Colon (tissue), 2 donors: ENCODE data around the gene CD9.

Experiments
- FAIRE-seq: peaks from 2 replicates; lab custom pipeline; 2012; peaks lifted over from hg19 to GRCh38; lab: Jason Lieb, UNC
- donor health status: control.
- donor health status: control.

The CD9 gene

DNA sequence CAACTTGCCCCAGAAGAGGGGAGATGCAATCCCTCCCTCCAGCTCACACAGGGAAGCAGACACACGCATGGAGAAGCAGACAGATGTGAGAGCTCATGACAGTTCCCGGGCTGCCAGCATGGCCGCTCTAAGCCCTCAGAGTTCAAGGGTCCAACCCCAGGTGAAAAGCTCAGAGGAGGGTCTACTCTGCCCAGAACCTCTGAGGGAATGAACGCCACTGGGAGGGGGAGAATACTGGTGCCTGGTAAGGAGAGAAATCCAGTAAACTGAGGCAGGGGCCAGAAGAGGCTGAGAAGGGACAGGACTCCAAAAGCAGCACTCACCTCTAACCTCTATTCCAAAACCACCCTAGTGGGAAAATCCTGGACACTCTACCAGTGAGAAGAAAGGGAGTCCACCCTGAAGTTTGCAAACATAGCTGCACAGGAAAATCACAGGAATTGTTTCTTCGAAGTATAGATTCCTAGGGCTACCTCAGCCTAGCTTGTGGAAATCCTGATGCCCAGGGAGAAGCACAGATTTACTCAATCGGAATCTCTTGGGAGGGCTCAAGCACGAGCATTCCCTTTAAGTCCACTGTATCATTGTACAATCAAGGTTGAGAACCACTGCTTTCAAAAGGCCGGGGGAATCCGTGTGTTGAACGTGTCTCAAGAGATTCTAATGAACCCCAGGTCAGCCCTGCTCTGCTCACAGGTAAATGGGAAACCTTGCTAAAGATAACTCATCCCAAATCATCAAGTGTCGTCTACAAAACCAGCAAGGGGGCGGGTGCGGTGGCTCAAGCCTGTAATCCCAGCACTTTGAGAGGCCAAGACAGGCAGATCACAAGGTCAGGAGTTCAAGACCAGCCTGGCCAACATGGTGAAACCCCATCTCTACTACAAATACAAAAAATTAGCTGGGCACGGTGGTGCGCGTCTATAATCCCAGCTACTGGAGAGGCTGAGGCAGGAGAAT lies 76.0 kb downstream of the CD9 start:
- no peak for FAIRE-seq

DNA sequence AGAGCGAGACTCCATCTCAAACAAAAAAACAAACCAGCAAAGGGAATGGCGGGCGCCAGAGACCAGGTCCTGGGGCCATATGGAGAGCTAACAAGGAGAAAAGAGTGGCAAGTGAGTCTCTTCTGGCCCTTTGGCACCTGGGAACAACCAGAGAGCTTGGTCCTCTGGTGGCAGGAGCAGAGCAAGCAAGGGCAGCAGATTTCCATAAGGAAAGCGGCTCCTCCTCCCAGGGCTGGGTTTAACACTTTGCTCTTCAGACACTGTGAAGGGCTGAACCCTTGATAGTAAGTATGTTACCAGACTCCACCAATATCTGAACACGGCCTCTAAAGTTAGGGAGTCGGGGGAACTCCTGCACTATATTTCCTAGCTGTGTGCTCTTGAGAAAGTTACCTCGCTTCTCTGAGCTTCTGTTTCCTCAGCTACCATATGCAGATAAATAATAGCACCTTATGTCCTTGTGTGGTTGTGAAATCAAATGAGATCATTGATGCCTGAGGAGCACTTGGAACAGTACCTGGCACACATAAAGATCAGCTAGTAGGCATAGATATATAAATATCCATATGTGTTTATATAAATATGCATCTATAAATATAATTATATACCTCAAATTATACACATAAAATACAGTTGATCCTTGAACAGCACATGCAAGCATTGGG lies 76.9 kb downstream of the CD9 start:
- no peak for FAIRE-seq

DNA sequence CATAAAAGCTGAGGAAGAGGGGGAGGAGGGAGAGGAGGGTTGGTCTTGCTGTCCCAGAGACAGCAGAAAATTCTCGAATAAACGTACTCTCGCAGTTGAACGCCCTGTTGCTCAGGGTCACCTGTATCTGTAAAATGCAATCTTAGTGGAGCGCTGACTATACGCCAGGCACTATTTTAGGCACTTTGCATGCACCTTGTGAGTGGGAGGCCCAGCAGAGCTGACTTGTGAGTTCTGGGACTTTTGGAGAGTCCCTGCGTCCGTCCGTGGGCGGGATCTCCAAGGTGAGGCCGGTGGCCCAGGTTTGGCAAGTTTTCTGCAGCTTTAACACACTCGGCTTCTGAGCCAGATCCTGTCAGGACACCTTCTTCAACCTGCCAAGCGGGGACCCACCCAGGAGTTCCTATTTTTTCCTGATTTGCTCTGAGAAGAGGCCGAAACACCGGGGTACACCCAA lies 77.8 kb downstream of the CD9 start:
- no peak for FAIRE-seq

DNA sequence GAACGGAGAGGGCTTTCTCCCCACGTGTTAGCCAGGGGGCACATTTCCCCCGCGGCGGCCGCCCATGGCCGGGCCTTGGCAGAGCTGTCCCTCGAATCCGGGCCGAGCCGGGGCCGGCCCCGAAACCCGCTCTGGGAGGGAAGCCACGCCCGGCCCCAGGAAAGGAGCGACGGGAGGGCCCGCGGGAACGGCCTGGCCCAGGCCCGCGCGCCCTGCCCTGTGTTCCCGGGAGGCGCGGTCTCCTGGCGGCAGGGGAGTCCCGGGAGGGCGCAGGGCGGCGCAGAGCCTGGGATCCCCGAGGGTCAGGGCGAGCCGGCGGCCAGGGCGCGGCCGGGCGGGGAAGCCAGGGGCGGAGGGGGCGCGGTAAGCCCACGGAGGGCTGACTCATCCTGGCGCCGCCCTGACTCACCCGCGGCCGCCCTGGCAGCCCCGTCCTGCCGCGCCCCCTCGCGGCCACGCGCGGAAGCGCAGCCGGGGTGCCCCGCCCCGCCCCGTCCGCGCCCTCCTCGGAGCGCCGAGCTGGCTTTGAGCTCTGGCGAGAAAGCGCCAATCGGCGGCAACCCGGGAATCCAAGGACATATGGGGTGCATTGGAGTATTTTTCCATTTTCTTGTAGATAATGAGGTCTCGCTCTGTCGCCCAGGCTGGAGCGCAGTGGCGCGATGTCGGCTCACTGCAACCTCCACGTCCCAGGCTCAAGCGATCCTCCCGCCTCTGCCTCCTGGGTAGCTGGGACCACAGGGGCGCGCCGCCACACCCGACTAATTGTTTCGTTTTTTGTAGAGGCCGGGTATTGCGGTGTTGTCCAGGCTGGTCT lies 78.4 kb downstream of the CD9 start:
- no peak for FAIRE-seq

DNA sequence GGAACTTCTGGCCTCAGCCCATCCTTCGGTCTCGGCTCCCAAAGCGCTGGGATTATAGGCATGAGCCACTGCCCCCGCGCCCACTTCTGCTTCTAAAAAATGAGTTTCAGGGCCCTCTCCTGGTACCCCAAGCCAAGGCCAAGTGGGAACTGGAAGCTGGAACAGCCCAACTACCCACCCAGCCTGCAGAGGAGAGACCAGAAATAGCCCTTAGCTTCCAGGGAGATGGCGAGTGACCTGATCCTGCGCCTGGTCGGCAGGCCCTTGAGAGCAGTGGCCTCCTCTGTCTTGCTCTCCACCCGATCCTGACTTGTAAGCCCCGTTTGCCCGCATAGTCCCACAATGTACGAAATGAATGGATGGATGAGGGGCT lies 79.0 kb downstream of the CD9 start:
- FAIRE-seq, result no peak

DNA sequence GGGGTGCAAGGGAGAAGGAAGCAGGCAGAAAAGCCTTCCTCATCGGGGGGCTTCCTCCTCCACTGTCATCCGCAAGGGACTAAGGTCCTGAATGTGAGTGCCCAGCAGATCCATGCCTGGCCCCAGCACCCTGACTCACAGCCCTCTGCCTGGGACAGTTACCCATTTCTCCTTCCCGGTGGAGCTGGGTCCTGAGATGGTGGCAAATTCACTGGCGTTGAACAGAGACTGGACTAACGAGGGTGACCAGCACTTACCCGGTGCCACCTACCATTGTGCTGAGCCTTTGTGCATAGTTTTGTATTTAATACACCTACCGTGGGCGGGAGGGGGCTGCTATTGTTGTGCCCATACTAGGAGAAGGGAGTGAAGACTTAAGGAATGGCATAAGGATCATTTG lies 79.4 kb downstream of the CD9 start:
- no peak for FAIRE-seq

DNA sequence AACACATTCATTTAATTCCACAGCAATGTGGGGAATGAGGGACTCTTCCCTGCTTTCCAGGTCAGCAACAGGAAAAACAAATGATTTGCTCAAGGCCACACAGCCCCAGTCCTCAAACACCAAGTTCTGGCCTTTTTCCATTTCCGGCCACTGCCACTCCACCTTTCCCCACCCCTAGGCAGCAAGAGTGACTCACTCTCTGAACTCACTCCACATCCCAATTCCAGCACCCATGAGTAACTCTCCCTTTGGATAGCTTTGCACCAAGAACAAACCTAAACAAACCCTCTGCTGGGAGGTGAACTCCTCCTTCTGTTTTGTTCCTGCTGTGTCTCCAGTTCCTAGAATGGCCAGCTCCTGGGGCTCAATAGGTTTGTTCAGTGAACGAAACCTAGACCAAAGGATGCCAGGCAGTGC lies 79.9 kb downstream of the CD9 start:
- FAIRE-seq, result no peak

DNA sequence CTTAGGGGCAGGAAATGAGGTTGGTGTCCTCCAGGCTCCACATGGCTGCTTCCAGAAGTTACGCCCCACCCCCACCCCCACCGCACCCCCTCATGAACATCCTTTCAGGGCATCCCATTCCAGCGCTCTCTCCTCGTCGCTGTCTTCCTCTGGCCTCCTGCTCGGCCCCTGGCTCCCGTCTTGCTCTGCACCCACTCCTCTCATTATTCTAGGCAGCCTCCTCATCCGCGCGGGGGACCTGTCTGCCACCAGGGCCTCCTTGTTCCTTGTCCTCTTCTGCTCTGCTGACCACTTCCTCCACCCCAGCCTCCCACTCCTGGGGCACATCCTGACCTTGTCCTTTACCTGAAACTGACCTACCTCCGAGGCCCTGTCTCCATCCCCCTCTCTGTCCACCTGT lies 80.5 kb downstream of the CD9 start:
- FAIRE-seq, result no peak

DNA sequence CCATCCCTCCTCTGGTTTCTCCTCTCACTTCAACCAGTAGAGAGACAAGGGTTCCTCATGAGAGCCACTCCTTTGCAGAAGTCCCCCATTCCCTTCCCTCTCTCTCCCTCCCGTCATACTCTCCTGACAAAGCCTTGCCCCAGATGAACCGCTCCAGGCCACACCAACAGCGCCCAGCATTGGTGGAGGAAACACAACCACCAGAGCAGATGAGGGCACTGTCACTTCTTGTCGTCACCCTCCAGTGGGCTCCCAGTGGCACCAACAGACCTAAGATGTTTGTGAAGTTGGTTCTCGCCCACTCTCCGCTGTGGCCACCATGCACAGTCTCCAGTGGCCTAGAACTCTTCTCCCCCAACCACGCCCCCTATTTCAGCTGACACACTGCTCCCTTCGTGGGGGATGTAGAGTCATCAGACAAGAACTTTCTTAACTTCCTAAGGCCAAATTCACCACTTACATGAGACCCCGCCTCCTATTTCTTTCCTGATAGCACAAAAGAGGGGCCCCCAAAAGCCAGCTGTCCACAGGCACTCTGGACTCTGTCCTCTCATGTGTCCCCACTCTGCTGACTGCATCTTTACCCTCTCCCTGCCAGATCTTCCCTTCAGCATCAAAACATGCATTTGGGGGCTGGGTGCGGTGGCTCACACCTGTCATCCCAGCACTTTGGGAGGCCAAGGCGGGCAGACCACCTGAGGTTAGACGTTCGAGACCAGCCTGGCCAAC lies 81.0 kb downstream of the CD9 start:
- FAIRE-seq, result no peak

DNA sequence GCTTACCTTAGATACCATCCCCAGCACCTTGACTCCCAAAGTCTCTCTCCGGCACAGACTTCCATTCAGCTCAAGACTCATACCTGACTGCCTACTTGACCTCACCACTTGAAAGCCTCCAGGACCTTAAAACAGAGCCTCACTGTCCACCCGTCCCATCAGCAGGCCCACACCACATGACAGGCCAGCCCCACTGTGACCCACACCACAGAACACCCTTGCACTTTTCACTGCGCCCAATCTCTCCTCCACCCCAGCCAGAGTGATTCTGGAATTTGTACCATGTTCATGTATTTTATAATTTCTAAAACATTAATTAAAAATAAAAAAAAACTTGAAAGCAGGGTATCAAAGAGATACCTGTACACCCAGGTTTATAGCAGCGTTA lies 82.2 kb downstream of the CD9 start:
- FAIRE-seq, result no peak

DNA sequence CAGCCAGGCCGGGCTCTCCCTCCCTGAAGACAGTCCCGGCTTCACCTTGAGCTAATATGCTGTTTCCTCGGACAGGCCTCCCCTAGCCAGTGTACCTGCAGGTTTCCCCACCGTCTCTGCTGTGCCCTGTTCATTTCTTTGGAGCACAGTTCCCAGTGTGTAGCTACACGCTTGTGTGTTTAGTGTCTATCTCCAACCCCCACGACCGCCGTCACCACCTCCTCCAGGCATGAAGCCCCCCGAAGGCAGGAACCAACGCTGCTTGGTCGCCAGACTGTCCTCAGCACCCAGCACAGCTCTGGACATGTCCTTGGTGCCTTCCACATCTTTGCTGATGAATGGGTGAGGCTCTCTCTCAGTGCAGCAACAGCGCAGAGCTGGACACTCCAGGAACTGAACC lies 84.1 kb downstream of the CD9 start:
- no peak for FAIRE-seq

DNA sequence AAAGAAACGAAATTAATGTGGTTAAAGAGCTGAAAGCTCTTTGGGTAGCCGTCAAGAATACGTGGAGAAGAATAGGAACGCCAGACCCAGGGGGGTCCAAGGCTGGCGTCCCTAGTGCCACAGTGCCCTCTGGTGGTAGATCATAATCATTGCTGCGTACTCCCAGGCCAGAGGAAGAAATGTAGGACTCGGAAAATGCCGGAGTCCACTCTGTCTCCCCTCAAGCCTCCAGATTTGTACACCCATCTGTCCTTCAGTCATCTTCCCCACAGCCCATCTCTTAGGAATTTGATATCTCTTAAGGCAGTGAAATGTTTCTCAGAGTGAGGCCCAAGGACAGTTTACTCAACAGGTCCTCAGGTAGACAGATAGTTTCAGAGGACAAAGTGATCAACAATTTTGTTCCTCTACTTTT lies 84.9 kb downstream of the CD9 start:
- no peak for FAIRE-seq

DNA sequence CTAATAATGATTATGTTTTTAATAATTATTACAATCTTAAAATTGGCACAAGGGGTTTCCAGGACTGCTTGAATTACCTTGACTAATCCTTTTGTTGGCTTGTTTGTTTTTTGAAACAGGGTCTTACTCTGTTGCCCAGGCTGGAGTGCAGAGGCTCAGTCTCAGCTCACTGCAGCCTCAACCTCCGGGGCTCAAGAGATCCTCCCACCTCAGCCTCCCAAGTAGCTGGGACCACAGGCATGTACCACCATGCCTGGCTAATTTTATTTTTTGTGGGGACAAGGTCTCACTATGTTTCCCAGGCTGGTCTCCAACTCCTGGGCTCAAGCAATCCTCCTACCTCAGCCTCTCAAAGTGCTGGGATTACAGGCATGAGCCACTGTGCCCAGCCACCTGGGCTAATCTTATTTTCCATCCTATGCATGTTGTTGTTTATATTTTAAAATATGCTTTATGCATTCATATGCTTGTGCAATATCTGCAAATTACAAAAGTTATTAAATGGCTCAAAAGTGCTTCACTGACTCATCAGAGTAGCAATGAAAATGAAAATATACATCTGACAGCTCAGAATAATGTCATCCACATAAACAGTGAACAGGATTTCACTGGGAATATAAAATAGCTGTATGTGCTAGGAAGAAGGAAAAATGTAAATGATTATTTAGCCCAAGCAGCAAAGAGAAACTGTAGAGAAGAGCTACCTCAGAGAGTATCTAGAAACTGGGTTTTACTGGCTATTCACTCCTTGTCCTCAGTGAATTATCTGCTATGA lies 85.5 kb downstream of the CD9 start:
- FAIRE-seq, result no peak
